HG03039 (cell line): Measurements from ENCODE around the gene FBXL3.
"Not testable (repeated sequence)": the region's sequence is repeated elsewhere in the genome, so short reads cannot be mapped to it uniquely, and the experiment has no call there.

Experiments
- ATAC-seq: cut with Tn5 transposase; IDR thresholded peaks from one replicate; pipeline ENCODE4 v1.9.1; 2021; ENCODE audit warnings: mild to moderate bottlenecking, moderate library complexity; ENCODE audit not compliant: unreplicated experiment

FBXL3 gene

DNA sequence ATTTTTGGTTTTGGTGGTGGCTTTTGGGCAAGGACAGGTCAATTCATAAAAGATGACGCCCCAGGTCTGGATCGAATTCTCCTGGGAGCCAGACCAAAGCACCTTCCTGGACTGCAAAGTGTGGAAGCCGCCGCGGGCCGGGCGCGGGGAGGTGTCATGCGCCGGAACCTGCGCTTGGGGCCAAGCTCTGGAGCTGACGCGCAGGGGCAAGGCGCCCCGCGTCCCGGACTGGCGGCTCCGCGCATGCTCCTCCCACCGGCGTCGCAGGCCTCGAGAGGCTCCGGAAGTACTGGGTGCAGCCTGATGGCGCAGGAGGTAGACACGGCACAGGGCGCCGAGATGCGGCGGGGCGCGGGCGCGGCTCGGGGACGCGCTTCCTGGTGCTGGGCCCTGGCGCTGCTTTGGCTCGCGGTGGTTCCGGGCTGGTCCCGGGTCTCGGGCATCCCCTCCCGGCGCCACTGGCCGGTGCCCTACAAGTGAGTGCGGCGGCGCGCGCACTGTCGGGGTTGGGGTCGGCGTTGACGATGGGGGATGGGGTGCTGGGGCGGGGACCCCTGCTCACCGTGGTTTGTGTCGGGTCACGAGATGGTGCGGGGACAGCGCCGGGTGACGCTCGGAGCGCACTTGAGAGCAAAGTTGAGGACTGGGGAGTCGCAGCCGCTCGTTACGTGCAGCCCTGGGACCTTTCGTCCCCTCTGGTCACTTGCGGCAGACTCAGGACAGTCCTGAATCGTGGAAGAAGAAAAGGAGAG, 35.0 kb downstream of the FBXL3 start, which contains the start of gene CLN5:
TSS of gene CLN5 (plus strand) at position 286 of the 752 bp plus-strand sequence. CDS start at position 304, 18 bp downstream.
- peak; percentile 94 for ATAC-seq

DNA sequence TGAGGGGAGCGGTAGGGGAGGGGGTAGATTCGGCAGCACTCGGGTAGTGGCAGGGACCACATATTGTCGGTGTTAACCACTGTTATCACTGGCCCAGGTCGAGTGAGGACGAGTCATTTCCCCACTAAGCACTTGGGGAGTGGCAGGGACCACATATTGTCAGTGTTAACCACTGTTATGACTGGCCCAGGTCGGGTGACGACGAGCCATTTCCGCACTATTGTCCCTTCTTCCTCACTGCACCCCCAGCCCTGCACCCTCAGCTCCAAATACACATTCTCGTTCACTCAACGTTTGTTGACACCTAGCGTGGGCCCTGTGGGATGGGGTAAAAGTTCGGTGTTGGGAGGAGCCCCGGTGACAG, 35.5 kb downstream of the FBXL3 start:
- peak; percentile 42 for ATAC-seq

DNA sequence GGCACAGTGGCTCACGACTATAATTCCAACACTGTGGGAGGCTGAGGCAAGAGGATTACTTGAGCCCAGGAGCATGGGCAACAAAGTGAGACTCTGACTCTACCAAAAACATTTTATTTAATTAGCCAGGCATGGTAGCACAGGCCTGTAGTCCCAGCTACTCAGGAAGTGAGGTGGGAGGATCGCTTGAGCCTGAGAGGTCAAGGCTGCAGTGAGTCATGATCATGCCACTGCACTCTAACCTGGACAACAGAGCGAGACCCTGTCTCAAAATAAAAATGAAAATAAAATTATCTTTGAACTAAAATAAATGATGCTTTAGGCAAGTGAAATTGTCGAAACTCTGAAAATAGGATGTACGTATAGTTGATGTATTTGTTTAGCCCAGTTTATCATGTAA, 43.3 kb downstream of the FBXL3 start:
- no peak for ATAC-seq

DNA sequence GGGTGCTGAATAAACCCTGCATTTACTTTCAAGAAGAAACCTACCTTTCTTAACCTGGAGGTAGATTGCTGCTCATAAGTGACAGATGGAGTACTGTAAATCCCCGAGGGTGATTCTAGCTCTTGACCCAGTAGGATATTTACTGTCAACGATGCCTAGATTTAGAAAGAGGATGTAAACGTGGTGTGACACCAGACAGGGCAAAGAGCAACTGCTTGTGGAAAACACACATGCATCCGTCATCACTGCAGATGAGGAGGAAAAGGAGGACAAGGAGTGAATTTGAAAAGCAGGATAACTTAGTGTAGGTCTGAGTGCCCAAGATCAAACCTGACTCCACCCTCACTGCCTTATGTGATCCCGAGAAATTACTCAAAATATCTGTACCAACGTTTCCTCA, 44.9 kb downstream of the FBXL3 start:
- no peak for ATAC-seq

DNA sequence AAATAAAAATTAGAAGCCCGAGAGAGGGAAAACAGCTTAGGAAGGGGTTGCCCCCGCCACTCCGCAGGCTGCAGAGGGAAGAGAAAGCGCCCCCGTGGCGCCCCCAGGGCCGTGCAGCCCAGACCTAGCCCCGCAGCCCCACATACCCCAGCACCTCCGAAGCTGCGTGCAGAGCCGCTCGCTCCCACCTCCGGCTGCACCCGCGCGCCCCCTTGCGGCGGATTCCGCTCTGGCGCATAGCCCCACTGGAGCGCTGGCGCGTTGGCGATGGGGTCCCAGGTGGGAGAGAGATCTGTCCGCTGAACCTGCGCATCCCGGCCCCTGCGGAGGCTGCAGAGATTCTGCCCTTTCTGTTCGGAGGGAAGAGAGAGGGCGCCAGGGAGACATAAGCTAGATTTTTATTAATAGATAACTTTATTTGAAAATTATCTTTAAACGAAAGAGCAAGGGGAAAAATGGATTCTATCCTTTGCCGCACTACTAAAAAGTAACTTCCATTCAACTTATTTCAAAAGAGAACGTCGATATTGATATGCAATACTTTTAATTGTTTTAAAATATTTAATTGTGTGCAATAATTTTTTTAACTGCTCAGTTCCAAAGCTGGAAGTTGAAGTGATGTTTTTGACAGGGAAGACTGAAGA, 46.8 kb downstream of the FBXL3 start:
- ATAC-seq = peak; percentile 99

DNA sequence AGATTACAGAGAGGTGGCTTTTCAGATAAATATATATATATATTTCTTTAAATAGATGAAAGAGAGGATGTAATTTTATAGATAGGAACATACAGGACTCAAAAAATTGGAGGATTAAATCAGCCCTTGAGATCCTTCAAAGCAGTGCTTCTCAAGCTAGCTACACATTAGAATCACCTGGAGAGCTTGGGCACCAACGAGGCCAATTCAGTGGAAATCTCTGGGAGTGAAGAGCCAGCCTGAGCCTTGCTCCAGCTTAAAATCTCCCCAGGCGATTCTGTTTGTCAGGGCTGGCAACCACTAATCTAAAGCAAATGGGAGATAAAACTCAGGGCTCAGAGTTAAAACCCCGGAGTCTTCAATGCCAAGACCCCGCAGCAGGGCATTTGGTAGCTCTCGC, 50.0 kb downstream of the FBXL3 start:
- ATAC-seq = no peak

DNA sequence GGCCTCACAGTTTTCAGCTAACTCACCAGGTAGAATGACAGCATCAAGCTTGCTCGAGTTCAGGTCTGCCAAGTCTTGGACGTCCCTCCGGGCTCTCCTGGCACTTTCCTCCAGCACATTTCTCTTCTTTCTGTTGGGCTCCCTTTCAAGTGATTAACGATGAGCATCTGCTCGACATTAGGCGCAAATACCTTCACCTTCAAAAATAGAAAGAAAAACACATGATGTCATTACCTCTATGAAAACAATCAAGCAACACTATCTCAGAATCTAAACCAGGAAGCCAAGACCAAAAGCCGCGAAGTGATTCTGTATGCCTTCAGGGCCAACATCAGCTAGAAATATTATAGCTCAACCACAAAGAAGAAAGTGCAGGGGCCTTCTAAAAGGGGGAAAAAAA, 50.5 kb downstream of the FBXL3 start:
- no peak for ATAC-seq

DNA sequence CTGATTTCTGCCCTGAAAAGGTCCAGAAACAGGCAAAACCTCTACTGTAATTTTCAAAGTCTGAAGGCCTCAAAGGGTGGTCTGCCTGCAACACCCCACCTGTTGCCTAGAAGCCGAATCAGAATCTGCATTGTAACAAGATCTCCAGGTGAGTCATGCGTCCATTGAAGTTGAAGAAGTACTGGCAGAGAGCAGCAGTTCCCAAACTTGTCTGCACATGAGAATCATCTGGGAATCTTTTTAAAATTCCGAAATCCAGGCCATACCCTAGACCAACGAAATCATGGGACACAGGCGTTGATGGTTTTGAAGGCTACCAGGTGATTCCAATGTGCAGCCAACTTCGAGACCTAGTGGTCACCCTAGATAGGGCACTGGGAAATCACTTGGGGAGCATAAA, 51.1 kb downstream of the FBXL3 start:
- no peak for ATAC-seq

DNA sequence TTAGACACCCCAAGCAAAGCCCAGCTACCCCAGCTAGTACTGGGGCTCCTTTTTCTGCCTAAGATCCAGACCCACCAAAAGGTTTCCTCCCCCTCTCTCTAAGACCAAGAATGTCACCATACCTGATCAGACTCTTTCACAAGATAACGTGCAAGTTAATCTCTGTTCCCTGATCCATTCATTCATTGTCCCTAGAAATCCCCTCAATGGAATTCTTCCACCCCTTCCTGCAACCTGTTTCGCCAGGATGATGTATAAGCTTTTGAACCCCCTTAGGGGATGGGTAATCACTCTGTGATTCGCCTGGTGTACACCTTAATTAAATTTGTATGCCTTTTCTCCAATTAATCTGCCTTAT, 52.4 kb downstream of the FBXL3 start:
- ATAC-seq = no peak

DNA sequence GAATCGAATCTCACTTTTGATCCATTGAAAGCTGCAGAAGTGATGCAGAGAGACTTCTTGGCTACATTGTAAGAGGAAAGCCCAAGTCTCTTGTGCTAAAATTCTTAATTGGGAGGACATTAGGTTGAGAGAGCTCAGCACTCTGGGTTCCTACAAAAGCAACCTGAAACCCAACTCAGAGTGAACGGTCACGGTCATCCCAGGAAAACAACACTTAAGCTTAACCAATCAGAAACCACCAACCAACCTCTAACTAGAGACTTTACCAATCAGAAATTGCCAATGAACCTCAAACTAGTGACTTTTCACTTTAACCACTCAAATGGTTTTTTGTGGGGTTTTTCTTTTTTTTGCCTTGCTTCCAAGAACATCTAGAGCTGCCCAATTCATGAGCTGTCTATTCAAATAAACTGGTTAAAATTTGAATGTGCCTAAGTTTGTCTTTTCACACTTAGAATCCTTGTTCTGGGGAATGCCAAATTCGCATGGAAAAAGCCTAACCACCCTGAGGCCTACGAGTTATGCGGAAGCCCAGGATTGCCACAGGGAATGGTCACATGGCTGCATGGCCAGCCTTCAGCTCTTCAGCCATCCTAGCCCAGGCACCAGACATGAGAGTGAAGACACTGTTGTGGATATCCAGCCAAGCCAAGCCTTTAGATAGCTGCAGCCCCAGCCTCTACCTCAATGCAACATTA, 52.9 kb downstream of the FBXL3 start:
- ATAC-seq = no peak

DNA sequence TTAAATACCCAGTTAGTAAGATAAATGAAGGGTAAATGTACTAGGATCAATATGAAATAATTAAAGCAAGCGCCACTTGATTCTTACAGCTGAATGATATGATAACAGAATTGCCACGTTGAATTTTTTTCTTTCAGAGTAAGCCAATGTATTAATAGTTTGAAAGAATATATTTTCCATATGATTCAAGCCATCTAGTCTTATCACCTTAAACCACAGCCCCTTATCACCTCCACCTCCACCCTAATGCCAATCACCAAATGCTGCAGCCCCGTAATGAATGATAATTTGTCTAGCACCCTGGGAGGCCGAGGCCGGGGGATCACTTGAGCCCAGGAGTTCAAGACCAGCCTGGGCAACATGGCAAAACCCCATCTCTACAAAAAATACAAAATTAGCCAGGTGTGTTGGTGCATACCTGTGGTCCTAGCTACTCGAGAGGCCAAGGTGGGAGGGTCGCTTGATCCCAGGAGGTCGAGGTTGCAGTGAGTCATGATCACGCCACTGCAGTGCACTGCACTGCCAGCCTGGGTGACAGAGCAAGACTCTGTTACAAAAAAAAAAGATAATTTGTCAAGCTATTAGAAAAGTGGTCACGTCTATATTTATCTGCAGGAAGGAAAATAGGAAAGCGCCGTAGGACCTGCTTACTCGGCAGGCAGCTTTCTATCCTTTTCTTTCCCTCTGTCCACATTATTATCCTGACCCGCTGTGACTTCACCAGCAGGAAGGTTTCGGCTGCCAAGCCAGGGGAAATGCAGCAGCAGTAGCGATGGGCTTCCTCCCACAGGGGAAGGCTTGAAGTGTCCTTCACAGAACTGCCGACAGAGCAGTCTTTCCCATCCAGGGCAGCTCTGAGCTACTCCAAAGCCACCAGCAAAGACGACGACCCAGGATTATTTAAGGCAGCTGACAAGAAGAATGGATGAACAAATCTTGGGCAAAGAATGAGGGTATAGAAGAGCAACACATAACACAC, 54.8 kb downstream of the FBXL3 start:
- no peak for ATAC-seq

DNA sequence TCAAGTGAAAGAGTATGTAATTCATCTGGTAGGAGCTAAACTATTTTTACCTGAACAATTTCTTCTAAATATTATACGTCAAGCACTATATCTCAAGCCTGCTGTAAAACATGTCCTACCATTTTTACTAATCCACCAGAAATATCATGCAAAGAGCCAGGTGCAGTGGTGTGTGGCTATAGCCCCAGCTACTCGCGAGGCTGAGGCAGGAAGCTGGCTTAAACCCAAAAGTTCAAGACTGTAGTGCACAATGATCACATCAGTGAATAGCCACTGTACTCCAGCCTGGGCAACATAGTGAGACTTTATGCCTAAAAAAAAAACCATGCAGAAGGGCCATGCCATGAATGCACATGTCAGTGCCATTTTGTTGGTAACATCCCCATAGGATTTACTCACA, 55.7 kb downstream of the FBXL3 start:
- ATAC-seq = peak; percentile 58

DNA sequence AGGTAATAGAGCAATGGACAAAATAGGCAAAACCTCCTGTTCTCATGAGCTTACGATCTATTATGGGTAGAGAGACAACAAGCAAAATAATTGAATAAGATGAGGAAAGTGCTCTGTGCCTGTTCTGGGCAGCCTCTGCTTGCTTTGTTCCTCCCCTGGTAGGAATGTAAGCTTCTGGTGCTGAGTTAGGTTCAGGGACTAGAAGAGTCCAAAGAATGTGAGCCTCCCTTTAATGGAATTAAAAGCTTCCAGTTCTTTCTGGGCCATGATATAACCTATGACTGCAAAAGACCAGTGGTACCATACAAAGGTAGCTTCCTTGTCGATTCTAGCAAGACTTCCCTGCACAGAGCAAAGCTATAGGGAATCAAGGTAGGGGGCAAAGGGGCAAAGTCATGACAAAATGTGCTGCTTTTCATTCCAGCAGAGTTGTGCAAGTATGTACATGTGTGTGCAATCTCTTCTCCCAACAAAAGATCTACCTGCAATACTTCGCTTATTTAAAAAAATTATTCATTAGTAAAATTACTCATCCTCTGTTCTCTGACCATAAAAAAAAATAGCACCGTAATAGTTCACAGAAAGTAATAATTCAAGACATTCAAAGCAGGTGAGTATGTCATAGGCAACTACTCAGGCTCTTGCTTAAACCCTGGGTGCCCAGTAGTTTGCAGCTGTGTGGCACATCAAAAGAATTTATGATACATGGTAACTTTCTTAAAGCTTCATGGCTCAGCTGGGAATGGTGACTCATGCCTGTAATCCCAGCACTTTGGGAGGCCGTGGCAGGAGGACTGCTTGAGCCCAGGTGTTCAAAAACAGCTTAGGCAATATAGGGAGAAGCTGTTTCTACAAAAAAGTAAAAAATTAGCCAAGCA, 57.2 kb downstream of the FBXL3 start:
- ATAC-seq = no peak

DNA sequence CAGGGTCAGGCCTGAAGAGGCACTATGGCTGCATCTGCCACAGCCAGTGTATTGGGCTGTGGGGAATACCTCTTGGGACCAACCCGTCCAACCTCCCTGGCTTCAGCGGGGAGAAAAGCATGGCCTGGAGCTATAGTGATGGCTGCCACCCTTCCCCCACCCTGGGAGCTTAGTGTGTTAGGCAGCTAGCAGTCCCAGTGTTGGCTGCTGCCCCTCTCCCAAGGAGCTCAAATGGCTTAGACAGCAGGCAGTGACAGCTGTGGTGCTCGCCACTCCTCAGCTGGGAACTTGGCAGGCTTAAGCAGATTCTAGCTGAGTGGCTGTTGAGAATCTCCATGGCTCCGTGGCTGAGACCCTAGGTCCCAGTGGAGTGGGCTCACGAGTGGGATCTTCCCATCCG, 58.9 kb downstream of the FBXL3 start:
- no peak for ATAC-seq

DNA sequence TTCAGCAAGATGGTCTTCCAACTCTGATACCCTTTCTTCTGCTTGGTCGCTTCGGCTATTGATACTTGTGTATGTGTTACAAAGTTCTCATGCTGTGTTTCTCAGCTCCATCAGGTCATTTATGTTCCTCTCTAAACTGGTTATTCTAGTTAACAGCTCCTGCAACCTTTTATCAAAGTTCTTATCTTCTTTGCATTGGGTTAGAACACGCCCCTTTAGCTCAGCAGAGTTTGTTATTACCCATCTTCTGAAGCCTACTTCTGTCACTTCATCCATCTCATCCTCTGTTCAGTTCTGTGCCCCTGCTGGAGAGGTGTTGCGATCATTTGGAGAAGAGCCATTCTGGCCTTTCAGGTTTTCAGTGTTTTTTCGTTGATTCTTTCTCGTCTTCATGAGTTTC, 59.9 kb downstream of the FBXL3 start:
- ATAC-seq = no peak

DNA sequence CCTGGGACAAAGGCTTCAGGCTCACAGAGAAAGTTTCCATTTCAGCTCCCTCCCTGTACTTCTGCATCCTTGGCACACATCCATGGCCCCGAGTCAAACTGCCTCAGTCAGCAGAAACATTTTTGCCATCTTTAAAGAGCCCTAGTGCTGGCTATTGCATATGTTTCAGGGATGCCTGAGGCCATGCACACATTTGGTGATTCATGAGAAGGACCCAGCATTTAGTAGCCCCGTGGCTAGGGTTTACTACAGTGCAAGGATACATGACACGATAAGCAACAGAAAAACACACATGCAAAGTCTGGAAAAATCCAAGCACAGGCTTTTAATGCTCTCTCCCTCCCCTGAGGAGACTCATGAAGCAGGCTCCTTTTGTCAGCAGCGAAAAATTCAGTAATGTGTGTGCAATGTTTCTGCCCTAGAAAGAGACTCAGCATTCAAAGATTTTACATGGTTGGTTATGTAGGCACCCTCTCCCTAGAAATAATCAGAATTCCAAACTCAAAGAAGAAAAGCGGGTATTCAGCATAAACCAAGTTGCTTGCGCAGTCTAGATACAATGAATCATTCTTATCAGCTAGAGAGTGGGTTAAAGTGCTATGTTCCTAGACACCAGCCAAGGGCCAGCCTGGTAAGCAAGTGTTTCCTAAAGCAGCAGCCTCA, 61.1 kb downstream of the FBXL3 start:
- no peak for ATAC-seq

DNA sequence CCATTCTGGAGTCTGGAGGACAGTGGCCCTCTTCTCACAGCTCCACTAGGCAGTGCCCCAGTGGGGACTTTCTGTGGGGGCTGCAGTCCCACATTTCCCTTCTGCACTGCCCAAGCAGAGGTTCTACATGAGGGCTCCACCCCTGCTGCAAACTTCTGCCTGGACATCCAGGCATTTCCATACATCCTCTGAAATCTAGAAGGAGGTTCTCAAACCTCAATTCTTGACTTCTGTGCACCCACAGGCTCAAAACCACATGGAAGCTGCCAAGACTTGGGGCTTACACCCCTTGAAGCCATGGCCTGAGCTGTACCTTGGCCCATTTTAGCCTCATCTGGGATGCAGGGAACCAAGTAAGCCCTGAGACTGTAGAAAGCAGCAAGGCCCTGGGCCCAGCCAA, 67.2 kb downstream of the FBXL3 start:
- not testable (repeated sequence) for ATAC-seq

DNA sequence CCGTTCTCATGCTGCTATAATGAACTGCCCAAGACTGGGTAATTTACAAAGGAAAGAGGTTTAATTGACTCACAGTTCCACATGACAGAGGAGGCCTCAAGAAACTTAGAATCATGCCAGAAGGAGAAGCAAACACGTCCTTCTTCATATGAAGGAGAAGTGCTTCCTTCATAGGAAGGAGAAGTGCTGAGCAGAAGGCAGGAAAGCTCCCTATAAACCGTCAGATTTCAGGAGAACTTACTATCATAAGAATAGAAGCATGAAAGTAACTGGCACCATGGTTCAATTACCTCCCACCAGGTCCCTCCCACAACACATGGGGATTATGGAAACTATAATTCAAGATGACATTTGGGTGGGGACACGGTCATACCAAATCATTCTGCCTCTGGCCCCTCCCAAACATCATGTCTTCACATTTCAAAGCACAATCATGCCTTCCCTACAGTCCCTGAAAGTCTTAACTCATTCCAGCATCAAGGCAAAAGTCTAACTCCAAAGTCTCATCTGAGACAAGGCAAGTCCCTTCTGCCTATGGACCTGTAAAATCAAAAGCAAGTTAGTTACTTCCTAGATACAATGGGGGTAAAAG, 68.0 kb downstream of the FBXL3 start:
- no peak for ATAC-seq

DNA sequence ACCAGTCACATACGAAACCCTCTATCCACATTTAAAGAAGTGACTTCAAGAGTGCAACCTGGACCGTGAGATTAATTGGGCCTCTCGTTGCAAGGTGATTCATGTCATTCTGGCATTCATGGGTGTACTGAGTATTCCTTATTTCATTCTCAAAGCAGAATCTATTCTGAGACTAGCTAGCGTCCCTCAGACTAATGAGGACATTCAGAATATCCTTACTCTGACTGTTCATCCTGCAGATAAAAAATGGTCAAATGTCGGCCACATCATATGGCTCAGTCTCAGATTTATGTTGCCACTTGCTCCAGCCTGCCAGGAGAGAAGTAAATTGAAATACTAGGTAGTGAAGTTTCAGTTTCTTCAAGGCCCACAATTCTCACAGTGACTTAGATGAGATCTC, 71.3 kb downstream of the FBXL3 start:
- ATAC-seq = no peak
